HG03060 (cell line): Measurements from ENCODE around the gene GRM6.

Source experiments
- ATAC-seq: cut with Tn5 transposase; IDR thresholded peaks from one replicate; pipeline ENCODE4 v1.9.1; 2021; ENCODE audit warnings: low read depth, moderate number of reproducible peaks; ENCODE audit not compliant: unreplicated experiment

Gene GRM6

GRCh38 chr5:178984145-178985072 is 10.7 kb downstream of the GRM6 start:
- no peak for ATAC-seq

- ATAC-seq: no peak
Measured at GRCh38 chr5:178983728-178984127, 11.4 kb downstream of the GRM6 start.

DNA sequence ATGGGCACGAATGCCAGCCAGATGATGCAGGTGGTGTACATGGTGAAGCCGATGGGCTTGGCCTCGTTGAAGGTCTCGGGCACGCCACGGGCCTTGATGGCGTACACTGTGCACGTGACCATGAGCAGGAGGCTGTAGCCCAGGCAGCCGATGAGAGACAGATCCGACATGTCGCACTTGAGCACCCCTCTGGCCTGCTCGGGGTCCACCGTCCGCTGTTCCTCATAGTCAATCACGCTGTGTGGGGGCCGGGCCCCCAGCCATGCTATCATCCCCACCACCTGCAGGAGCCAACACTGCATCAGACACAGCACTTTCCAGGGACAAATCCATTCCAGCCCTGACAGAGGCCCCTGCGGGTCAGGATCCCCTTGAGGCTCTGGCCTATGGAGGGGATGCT is 12.2 kb downstream of the GRM6 start:
- ATAC-seq: no peak

DNA sequence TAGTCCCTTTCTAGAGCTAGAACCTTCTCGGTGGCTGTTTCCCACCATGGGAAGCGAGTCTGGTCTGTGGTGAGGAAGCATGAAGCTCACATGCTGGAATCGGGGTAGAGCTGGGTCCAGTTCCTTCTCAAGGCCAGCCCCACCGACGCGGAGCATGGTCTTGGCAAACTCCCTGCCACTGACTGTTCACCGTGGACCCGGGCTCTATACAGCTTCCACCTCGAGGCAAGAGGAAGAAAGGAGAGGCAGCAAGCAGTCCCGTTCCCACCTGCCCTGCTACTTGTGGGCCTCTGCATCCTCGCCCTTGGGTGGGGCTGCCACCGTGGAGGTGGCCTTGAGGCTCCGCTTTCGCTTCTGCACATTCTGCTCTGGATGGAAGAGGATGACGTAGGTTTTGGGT is 13.7 kb downstream of the GRM6 start:
- no peak for ATAC-seq

DNA sequence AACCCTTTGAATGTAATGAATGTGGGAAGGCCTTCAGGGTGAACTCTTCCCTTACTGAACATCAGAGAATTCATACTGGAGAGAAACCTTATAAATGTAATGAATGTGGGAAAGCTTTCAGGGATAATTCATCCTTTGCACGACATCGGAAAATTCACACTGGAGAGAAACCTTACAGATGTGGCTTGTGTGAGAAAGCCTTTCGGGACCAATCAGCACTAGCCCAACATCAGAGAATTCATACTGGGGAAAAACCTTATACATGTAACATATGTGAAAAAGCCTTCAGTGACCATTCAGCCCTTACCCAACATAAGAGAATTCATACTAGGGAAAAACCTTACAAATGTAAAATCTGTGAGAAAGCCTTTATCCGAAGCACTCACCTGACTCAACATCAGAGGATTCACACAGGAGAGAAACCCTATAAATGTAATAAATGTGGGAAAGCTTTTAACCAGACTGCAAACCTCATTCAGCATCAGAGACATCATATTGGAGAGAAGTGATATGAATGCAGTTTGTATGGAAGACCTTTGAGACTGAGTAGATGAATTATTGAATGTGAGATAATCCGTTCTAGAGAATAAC is 29.6 kb downstream of the GRM6 start:
- ATAC-seq: no peak

GRCh38 chr5:178941361-178941760 is 53.8 kb downstream of the GRM6 start:
- ATAC-seq: no peak

GRCh38 chr5:178940569-178941360 is 54.4 kb downstream of the GRM6 start, which contains the start of gene ZNF454:
Gene ZNF454, plus strand, starts transcription at chr5:178941198. Its CDS starts 1,594 bp downstream, at chr5:178942792.
- no peak for ATAC-seq

GRCh38 chr5:178931846-178932760 is 63.0 kb downstream of the GRM6 start:
- no peak for ATAC-seq
